HG03520 (cell line): ENCODE measurements around the gene KLHDC7B.
A peak's percentile ranks its signal among the peaks of the same experiment; 100 is the strongest.

Experiments used
- ATAC-seq: cut with Tn5 transposase; IDR thresholded peaks from one replicate; pipeline ENCODE4 v1.9.1; 2021; ENCODE audit warnings: mild to moderate bottlenecking, moderate library complexity; ENCODE audit not compliant: unreplicated experiment

Gene KLHDC7B

DNA sequence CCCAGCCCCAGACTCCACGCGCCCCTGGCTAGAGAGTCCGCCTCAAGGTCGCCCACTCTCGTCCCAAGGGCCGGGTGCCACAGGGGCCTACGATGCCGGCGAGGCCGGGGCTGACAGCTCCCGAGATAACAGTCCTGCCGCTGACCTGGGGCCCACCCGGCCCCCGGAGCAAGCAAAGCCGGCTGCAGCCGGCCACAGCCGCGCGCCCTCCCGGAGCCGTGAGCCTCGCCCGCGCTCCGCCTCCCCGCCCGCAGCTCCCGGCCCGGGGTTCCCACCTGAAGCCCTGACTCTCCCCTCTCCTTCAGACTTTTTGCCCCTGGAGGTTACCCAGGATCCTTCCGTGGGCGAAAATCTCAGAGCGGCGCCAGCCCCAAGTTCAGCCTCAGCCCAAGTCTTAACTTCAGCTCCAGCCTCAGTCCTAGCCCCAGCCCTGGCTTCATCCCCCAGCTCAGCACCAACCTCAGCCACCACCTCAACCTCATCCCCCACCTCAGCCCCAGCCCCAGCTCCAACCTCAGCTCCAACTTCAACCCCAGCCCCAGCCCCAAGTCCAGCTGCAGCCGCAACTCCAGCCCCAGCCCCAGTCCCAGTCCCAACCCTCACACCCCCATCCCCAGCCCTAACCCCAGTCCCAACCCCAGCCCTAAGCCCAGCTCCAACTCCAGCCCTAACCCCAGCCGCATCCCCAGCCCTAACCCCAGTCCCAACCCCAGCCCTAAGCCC lies 1.7 kb downstream of the KLHDC7B start:
- ATAC-seq: no peak

DNA sequence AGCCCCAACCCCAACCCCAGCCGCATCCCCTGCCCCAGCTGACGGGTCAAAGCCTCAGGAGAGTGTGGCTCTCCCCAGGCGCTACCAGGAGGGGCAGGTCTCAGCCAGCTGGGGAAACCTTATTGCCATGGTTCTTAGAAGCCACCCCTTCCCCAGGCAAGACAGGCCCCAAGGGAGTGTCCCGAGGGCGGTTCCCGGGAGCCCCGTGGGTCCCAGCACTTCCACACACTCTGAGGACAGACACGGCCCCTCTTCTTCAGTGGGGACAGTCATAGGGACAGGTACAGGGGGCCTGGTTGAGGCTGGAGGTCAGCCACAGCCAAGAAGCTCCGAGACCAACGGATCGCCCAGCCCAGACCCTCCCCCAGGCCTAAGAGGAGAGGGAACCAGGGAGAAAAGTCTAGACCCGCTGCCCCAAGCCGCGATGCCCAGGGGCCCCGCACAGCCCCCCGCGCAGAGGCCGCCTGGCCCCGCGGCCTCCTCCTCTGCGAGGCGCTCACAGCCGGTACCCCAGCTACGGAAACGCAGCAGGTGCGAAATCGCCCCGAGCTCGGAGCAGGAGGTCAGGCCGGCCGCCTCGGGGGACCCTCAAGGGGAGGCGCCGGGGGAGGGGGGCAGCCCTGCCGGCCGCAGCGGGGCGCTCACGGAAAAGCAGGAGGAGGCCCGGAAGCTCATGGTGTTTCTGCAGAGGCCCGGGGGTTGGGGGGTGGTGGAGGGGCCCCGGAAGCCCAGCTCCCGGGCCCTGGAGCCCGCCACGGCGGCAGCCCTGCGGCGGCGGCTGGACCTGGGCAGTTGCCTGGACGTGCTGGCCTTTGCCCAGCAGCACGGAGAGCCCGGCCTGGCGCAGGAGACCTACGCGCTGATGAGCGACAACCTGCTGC lies 2.6 kb downstream of the KLHDC7B start:
- no peak for ATAC-seq

DNA sequence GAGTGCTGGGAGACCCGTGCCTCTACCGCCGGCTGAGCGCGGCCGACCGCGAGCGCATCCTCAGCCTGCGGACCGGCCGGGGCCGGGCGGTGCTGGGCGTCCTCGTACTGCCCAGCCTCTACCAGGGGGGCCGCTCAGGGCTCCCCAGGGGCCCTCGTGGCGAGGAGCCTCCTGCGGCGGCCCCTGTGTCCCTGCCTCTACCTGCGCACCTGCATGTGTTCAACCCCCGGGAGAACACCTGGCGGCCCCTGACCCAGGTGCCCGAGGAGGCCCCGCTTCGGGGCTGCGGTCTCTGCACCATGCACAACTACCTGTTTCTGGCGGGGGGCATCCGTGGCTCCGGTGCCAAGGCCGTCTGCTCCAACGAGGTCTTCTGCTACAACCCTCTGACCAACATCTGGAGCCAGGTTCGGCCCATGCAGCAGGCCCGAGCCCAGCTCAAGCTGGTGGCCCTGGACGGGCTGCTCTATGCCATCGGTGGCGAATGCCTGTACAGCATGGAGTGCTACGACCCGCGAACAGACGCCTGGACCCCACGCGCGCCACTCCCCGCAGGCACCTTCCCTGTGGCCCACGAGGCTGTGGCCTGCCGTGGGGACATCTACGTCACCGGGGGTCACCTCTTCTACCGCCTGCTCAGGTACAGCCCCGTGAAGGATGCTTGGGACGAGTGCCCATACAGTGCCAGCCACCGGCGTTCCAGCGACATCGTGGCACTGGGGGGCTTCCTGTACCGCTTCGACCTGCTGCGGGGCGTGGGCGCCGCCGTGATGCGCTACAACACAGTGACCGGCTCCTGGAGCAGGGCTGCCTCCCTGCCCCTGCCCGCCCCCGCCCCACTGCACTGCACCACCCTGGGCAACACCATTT lies 3.5 kb downstream of the KLHDC7B start:
- no peak for ATAC-seq

DNA sequence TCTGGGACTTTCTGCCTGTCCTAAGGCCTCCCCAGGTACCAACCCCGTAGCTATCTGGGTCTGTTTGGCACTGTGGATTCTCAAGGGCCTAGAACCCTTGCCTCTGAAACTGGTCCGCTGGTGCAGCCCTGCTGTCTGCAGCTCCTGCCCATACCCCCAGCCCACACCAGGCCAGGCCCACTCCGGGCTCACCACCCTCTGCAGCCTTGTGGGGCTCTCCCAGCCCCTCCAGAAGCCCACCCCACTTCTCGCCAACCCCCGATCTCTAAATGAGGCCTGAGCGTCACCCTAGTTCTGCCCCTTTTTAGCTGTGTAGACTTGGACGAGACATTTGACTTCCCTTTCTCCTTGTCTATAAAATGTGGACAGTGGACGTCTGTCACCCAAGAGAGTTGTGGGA lies 4.7 kb downstream of the KLHDC7B start:
- ATAC-seq: no peak

DNA sequence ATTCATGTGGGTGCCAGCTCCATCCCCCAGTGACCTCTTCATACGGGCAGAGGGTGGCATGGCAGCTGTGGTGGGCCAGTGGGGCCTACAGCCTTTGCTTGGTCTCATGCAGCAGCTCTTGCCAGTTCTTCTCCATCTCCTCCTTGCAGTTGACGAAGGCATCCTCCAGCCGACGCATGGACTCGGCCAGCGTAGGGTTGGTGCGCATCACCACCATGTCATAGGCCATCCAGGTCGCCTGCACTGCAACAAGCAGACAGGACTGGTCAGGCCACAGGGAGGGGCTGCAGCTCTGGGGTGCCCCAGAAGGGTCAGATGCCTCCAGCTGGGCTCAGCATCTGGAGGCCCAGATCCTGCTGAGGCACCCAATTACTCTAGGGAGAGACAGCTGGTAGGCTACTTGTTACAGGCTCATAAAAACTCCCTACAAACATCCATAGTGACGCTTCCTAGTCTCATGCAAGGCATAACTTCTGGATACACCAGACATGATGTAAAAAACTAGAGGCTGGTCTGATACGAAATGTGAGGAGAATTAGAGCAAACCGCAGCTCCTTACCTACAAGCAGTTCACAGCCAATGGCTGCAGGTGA lies 5.6 kb downstream of the KLHDC7B start:
- ATAC-seq: no peak

DNA sequence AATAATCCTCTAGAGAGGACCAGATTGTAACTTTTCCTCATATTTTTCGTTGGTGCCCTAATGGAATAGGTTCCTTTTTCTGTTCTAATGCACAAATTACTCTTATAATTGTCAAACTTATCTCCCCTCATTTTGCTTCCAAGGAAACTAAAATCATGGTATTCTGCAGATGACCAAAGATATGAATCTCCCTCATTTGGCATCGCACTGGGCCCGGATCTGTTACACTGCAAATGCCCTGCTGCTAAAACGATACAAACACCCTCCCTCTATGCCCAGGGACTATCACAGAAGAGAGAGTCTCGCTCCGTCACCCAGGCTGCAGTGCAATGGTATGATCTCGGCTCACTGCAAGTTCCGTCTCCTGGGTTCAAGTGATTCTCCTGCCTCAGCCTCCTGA lies 7.6 kb downstream of the KLHDC7B start:
- no peak for ATAC-seq

DNA sequence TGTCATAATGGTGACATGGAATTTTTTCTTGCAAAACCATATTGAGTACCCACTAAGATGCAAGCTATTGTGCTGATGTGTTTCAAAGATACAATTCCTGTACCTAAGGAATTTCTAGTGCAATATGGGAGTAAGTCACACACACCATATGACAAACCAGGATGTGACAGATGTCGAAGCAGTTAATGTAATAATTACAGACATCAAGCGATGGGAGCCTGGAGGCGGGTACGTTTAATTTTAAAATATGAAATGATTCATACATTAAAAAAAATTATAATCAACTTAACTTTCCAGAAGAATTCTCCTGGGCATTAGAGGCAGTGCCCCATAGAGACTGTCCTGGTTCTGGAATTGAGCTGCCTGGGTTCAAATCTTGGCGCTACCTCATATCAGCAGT lies 11.0 kb downstream of the KLHDC7B start:
- no peak for ATAC-seq

DNA sequence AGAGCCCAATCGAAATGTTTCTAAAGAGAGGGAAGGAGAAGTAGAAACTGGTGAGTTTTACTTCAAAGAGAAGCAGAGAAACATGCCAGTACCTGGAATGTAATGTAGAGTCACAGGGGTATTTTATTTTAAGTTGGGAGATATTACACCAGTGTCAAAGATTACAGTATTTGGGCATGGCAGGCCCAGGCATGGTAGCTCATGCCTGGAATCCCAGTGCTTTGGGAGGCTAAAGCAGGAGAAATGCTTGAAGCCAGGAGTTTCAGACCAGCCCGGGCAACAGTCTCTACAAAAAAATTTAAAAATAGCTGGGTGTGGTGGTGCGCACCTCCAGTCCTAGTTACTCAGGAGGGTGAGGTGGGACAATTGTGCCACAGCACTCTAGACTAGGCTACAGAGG lies 14.3 kb downstream of the KLHDC7B start:
- no peak for ATAC-seq

DNA sequence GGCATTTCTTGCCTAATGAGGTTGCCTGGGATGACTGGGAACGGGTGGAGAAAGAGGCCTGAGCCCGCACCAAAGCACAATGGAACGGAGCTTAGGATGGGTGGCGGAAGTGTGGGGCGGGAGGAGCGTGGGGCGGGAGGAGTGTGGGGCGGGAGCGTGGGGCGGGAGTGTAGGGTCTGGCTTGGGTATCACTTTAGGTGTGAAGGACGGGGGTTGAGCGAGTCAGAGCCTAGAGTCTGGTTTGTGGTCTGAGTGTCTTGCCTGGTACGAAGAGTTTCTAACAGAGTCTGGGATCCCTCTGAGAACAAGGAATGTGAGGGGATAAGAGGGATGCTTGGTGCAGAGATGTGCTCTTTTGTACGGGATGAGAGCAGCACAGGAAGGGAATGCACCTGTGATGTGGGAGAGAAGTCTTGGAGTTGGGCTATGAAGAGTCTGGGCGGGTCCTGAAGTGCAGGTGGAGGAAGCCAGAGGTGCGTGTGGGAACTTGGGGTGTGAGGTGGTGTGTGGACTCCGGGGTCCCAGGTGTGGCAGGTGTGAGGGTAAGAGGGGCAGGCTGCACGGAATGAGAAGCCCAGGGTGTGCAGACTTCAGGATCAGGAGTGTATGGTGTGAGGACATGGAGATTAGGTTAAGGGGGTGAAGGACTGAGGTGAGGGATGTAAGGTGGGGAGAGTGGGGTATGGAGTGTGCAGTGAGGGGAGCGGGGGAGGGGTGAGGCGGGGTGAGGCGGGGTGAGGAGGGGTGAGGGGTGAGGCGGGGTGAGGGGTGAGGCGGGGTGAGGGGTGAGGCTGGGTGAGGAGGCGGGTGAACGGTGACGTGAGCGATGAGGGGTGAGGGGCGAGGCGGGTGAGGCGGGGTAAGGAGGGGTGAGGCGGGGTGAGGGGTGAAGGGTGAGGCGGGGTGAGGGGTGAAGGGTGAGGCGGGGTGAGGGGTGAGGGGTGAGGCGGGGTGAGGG lies 16.0 kb downstream of the KLHDC7B start:
- no peak for ATAC-seq

DNA sequence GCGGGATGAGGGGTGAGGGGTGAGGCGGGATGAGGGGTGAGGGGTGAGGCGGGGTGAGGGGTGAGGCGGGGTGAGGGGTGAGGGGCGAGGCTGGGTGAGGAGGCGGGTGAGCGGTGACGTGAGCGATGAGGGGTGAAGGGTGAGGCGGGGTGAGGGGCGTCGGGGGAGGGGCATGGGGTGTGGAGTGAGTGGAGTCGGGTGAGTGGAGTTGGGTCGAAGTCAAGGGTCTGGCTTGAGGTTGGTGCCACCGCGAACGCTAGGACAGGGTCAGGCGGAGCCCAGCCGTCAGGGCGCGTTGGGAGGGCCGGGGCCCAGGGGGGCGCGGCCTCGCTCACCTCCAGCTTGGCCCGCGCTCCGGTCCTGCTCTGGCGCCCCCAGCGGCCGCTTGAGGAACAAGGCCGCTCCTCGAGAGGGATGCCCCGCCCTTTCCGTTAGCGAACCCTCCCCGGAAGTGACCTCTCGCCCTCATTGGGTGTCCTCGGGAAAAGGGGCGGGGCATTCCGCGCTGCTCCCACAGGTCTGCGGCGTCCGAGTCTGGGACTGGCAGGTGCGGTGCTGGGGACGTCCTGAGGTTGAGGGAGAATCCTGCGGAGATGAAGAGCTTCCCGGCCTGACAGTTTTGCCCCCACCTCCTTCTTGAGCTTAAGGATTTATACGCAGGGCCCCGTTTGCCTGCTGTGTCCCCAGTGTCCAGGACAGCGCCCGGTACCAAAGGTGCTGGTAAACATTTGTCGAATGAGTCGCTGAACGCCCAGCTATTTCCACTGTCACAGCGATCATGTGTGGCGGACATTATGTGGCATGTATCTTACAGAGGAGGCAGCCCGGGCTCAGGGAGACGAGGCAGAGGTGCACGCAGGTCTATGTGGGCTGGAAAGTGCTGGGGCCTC lies 17.1 kb downstream of the KLHDC7B start, which contains the start of gene SYCE3:
TSS of gene SYCE3 (minus strand) at position 397 of the 890 bp plus-strand sequence. CDS start 6,514 bp downstream, outside the sequence.
- peak; percentile 91 for ATAC-seq

DNA sequence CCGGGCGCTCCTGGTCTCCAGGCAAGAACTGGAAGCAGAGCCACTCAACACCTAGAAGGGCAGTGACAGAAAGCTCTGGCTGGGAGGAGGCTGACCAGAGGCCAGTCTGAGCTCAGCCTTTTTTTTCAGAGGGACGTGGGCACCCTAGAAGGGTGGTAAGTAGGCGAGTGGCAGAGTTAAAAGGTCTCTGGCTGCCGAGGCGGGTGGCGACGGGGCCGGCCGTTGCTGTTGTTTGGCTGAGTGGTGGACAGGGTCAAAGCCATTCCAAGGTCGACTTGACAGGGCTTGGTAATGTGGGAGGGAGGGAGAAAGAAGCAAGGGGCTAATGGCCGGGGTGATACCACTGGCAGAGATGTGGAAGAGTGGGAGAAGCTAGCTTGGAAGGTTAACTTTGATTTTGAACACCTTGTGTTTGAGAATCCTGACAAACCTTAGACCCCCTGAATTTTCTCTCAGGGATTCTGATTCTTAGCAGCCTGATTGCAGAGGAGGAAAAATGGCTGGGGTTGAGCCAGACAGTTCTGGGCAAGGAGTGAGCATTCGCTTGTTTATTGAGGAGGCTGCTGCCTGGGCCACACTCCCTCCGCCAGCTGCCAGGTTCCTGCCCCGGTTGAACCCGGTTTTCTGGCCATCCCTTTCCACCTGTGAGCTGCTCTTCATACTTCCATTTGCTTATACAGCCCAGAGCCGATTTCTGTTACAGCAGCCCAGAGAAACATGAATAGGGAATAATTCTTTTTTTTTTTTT lies 17.9 kb downstream of the KLHDC7B start:
- ATAC-seq: no peak

DNA sequence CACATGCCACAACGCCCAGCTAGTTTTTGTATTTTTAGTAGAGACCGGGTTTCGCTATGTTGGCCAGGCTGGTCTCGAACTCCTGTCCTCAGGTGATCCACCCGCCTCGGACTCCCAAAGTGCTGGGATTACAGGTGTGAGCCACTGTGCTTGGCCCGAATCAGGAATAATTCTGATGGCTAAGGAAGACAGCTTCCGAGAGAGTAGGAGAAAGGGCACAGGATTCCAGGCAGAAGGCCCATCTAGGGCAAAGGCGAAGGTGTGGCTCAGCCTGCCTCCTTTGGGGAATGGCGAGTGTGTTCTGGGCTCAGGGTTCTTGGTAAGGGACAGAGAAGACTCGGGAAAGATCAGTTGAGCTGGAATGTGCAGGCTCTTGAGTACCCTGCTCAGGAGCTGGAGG lies 18.6 kb downstream of the KLHDC7B start:
- no peak for ATAC-seq

DNA sequence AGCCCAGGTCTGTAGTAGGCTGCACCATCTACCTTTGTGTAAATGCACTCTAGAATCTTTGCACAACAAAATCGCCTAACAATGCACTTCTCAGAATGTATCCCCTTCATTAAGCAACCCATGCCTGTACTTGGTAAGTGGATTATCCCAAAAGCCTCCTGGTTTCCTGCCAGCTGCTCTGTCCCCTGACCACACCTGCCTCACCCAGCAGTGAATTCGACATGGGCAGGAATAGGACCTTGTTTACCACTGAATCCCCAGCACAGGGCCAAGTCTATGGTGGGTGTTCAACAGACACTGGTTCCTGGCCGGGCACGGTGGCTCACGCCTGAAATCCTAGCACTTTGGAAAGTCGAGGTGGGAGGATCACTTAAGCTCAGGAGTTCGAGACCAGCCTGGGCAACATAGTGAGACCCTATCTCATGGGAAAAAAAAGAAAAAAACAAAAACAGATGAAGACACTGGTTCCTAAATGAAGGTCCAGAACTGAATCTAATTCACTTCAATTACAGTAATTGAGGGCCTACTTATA lies 22.1 kb downstream of the KLHDC7B start:
- no peak for ATAC-seq

DNA sequence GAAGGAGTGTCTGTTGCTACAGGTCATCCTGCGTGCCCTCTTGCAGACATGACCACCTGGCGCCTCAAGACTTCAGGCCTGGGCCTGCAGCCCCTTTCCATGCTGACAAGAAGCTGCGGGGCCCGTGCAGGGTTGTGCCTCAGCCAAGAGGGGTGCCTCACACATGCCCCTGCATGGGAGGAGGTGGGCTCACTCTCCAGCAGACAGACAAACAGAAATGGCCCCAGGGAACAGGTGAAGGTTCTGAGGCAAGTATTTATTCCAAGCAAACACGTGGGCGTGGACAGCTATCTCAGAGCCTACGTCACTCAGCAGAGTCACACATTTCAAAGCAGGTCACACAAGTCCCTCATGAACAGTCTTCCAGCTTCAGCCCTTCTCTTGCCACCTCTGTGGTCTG lies 22.9 kb downstream of the KLHDC7B start:
- no peak for ATAC-seq

DNA sequence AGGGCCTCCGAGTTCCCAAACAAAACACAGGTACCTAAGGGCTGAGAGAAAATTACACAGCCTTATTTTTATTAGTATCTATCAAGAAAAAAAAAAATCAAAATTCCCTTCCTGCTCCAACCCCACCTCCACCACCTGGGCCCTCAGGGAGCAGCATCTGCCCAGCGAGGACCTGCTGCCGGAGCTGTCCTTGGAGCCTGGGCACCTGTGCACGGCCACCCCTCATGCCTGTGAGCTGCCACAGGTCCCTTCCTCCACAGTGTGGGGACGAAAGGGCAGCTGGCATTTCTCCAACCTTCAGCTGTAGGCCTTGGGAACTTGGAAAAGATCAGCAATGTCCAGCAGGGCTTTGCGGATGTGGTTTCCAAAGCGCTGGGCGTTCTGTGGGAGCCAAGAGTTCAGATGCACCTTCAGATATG lies 23.4 kb downstream of the KLHDC7B start:
- ATAC-seq: no peak

DNA sequence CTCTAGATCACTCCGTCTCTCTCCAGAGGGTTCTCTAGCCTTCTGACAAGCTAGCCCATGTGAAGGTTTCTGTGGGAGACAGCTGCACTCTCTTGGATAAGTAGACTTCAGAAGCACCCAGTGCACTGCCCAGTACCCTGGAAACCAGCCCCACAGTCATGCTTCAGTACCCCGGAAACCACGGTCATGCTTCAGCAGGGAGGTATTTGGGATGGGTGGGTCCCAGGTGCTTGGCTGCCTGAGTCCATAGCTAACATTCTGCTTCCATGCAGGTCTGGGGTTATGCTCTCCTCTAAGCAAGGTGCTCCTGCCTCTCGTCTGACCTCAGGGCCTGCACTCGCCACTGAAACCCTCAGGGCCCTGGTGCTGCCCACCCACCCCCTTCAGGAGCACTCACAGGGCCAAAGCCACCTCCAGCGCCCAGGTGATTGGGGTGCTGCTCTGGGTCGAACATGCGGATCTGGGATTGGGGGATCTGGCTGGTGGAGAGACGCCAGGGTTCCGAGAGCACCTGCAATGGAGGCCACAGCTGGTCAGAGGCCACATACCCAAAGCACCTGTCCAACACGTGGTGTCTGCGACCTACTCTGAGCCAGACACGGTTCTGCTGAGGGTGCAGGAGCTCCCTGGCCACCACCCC lies 24.3 kb downstream of the KLHDC7B start:
- ATAC-seq: no peak

DNA sequence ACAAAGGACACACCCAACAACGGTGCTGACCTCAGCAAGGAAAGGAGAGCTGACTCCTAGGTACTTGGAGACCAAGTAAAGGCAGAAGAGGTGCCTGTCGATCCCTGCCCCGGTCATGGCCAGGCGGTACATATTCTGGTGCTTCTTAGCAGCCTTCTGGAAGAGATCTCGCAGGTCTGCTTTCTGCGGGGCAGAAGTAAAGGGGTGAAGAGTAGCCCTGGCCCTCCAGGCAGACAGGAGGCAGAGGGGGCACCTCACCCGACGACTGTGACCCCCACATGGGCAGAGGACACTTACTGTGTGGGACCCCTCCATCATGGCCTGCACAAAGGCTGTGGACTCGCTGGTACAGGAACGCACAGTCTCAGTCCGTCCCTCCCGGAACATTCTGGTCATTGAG lies 25.2 kb downstream of the KLHDC7B start:
- ATAC-seq: no peak
